Coronary artery (tissue), 2 donors: ENCODE data around the gene CAPZA2.
"Not testable (repeated sequence)": the region's sequence is repeated elsewhere in the genome, so short reads cannot be mapped to it uniquely, and the experiment has no call there.

Source experiments
- DNase-seq: peaks from one replicate; pipeline ENCODE4 v3.0.0-alpha.2; 2017; ENCODE audit warnings: low spot score
- H3K27ac ChIP-seq, 2 donors: fragments of 200-600 bp; sonication (generic); one replicate each; pipeline ENCODE4 v1.5.1; 2016 to 2019
- H3K4me3 ChIP-seq: fragments of 200-600 bp; sonication (generic); 2 replicates; pipeline ENCODE4 v1.5.1; 2016; ENCODE audit warnings: mild to moderate bottlenecking, moderate library complexity
- TF ChIP-seq, protein P1 (sequence below): fragments of 200-600 bp; sonication (generic); IDR thresholded peaks from one replicate; pipeline ENCODE4 v1.5.1; 2019; ENCODE audit warnings: antibody characterized with exemption

The CAPZA2 gene

DNA sequence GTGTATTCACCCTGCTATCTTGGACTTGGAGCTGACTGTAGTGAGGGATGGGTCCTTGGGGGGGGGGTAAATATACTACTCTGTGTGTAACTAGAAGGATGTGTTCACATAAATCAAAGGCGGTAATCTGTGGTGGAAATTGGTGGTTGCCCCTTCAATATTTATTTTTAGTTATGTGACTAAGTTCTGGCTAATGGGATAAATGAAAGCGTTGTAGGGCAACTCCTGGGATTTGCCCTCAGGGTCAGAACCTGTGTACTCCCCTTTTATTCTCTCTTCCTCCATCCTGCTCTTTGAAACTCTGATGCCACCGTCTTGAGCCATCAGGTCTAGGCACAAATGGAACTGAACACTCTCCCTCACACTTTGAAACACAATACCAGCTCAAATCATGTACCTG, 66.6 kb downstream of the CAPZA2 start:
- H3K27ac ChIP-seq, result no peak overlapping the region
- TF ChIP-seq, protein P1, sequence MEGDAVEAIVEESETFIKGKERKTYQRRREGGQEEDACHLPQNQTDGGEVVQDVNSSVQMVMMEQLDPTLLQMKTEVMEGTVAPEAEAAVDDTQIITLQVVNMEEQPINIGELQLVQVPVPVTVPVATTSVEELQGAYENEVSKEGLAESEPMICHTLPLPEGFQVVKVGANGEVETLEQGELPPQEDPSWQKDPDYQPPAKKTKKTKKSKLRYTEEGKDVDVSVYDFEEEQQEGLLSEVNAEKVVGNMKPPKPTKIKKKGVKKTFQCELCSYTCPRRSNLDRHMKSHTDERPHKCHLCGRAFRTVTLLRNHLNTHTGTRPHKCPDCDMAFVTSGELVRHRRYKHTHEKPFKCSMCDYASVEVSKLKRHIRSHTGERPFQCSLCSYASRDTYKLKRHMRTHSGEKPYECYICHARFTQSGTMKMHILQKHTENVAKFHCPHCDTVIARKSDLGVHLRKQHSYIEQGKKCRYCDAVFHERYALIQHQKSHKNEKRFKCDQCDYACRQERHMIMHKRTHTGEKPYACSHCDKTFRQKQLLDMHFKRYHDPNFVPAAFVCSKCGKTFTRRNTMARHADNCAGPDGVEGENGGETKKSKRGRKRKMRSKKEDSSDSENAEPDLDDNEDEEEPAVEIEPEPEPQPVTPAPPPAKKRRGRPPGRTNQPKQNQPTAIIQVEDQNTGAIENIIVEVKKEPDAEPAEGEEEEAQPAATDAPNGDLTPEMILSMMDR, result no peak
- DNase-seq, result no peak
- H3K4me3 ChIP-seq, result no peak overlapping the region

DNA sequence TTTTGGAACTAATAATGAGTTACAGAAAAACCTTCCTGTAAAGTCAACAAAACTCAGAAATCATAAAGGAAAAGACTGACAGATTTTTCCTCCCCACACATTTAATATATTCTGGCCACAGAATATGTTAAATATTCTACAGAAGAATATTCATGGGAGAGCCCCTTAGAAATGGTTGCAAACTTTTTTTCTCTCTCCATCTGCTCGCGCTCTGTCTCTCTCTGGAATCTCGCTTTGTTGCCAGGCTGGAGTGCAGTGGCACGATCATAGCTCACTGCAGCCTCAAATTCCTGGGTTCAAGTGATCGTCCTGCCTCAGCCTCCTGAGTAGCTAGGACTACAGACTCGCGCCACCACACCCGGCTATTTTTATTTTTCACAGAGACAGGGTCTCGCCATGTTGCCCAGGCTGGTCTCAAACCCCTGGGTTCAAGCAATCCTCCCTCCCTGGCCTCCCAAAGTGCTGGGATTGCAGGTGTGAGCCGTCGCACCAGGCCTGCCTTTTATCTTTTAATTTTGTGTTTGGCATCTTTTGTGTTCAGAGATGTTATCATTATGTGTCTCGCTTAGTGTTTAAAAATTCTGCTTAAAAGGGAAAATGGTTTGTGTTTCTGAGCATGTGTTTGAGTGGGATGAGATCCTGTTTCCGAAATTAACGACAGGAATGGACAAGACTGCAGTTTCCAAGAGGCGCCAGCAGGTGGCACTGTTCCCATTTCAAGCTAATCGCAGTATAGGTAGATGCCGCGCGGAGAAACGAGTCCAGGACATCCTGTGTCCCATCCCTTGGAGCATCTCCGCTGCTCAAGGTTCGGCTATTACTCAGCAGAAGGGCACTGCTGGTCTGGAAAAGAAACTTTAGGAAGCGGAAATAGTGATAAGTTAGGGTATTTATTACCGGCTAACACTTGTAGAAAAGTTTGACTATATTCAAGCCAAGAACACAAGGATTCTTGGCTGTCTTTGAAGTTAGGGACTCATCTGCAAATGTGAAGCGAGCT, 67.8 kb downstream of the CAPZA2 start:
- H3K27ac ChIP-seq, result no peak overlapping the region
- H3K4me3 ChIP-seq, result peak overlapping the region; percentile 34
- TF ChIP-seq, protein P1, result peak; percentile 82
- DNase-seq, result peak; percentile 85

DNA sequence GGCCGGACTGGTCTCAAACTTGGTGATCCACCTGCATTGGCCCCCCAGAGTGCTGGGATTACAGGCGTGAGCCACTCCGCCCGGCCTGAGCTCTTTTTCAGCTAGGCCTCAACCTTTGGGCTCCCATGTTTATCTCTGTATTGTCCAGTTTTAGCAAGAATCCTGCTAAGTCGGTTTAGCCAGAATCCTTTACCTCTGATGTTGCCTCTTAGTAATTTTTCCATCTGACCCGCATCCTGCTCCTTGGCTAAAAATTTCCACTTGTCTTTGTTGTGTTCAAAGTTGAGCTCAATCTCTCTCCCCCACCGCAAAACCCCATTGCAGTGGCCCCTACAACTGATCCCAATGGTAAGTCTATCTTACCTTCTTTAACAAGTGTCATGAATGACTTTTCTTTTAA, 70.2 kb downstream of the CAPZA2 start:
- TF ChIP-seq, protein P1, result no peak
- Histone ChIP-seq H3K27ac (no peak overlapping the region), H3K4me3 (no peak overlapping the region)
- DNase-seq, result no peak

DNA sequence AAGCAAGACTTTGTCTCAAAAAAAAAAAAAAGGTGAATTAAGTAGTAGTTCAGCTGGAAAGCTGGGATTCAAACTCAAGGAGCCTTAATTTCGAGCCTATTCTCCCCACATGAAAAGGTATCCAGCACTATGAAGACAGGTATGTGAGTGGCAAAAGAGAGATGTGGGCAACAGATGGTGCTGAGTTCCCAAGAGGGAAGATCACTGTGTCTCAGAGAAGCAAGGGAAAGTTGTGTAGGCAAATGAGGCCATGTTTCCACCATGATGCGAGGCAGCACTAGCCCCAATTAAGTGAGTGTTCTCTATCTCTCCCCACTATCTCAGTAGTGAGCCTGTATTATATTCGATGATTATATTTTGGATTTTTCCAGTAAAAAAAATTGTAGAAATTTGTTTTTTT, 71.1 kb downstream of the CAPZA2 start:
- no peak overlapping the region for H3K4me3 ChIP-seq
- TF ChIP-seq, protein P1, result no peak
- H3K27ac ChIP-seq, result no peak overlapping the region
- no peak for DNase-seq

DNA sequence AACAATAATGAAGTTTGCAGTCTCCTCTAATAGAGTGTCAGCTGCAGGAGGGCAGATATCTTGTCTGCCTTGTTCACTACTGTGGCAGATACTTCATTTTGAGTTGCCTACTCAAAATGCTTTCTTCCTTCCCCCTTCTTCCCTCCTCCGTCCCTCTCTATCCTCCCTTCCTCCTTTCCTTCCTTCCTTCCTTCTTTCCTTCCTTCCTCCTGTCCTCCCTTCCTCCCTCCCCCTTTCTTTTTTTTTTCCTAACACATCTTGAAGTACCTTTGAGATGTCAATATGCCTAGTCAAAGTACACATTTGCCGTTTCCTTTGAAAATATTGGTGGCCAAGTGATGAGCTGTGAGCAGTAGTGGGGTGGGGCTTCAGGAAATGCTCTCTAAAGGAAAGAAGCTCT, 72.2 kb downstream of the CAPZA2 start:
- DNase-seq, result no peak
- Histone ChIP-seq H3K4me3 (no peak overlapping the region), H3K27ac (no peak overlapping the region)
- TF ChIP-seq, protein P1, result no peak

DNA sequence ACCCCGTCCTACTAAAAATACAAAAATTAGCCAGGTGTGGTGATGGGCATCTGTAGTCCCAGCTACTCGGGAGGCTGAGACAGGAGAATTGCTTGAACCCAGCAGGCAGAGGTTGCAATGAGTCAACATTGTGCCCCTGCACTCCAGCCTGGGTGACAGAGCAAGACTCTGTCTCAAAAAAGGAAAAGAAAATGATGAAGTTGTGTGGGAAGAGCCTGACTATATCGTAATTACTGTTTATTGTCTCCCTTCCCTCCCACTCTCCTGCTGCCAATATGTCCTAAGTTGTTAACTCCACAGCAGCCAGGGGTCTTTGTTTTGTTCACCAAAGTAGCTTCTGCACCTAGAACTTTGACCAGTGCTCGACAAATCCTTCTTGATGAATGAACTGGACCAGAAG, 74.5 kb downstream of the CAPZA2 start:
- not testable (repeated sequence) for H3K4me3 ChIP-seq, H3K27ac ChIP-seq

DNA sequence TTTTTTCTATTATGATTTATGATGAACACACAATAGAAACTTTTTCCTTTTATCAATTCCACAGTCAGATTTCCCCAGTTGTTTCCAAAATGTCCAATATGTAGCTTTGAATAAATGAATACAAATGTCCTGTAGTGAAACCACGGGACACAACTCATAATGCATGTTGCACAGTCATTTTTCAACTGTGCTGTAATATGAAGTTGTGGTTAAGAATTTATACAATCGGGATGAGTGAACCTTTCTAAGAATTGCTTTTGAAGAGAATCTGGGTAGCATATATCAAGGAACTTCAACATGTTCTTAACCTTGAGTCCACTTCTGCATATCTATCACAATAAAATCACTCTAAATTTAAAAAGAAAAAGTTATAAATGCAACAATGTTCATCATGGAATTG, 76.3 kb downstream of the CAPZA2 start:
- no peak for DNase-seq
- H3K4me3 ChIP-seq, result no peak overlapping the region
- H3K27ac ChIP-seq, result no peak overlapping the region
- TF ChIP-seq, protein P1, result no peak

More for the DNA sequence above, 74.5 kb downstream of the CAPZA2 start:
- not testable (repeated sequence) for DNase-seq
